ENCODE data around the gene KSR2. TPM values are rescaled to one million over a fixed set of nuclear protein-coding genes. Genes with fewer than 3 reads are reported as not detected.

The KSR2 gene
- total RNA-seq, 2 donors from 2014 or later: 0.66 to 1.0 TPM

GRCh38 chr12:117818400-117818799, 150.4 kb downstream of the KSR2 start:
- H3K4me3 ChIP-seq: no peak overlapping the region
- intact Hi-C loops (cut with DNase I): no loop called here
- H3K27me3 ChIP-seq: no peaks in the 10 kb centered on the region
- H3K9me3 ChIP-seq: no peaks in the 10 kb centered on the region
- H3K36me3 ChIP-seq (replicated peaks in 1 of 2; ENCODE audit: insufficient read depth in 1 of 2, low read depth in 2 of 2): no peaks in the 10 kb centered on the region
- TF ChIP-seq CTCF (IDR thresholded peaks at IDR 0.05) (no peak), POLR2A (IDR thresholded peaks at IDR 0.05) (no peak)
- ATAC-seq (no peak), DNase-seq (no peak)
- no peak overlapping the region for H3K27ac ChIP-seq
- 44 to 58% methylated on average over 5 of the region's 5 CpGs for WGBS, 2 donors
- H3K4me1 ChIP-seq: no peaks in the 10 kb centered on the region

DNA sequence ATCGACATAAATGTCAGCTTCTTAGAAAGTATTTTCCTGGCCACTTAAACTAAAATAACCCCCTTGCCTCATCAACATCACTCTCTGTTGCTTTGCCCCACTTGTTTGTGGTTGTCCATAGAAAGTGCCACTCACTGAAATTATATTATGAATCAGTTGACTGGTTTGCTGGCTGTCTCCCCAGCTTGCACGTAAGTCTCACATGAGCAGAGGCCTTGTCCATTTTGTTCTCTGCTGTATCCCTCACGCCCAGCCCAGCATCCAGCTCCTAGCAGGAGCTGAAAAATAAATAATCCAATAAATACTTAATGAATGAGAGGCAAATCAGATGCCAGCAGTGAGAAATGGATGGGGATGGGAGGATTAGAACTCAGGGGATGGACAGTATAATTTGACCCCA, 159.3 kb downstream of the KSR2 start:
- intact Hi-C loops (cut with DNase I): no loop called here
- no peak for ATAC-seq
- Histone ChIP-seq H3K36me3 (replicated peaks in 1 of 2; ENCODE audit: insufficient read depth in 1 of 2, low read depth in 2 of 2) (no peaks in the 10 kb centered on the region), H3K27ac (no peak overlapping the region), H3K9me3 (no peaks in the 10 kb centered on the region), H3K27me3 (no peaks in the 10 kb centered on the region), H3K4me1 (no peaks in the 10 kb centered on the region), H3K4me3 (no peak overlapping the region)
- TF ChIP-seq POLR2A (IDR thresholded peaks at IDR 0.05): no peak
- no peak for TF ChIP-seq CTCF (IDR thresholded peaks at IDR 0.05)
- WGBS, 2 donors: 84 to 86% methylated on average over 3 of the region's 3 CpGs
- DNase-seq: no peak

- Histone ChIP-seq H3K9me3 (no peaks in the 10 kb centered on the region), H3K4me3 (no peak overlapping the region), H3K36me3 (replicated peaks in 1 of 2; ENCODE audit: insufficient read depth in 1 of 2, low read depth in 2 of 2) (no peaks in the 10 kb centered on the region), H3K27me3 (no peaks in the 10 kb centered on the region), H3K4me1 (no peaks in the 10 kb centered on the region), H3K27ac (no peak overlapping the region)
- intact Hi-C loops (cut with DNase I): no loop called here
- no peak for DNase-seq
- 50 to 57% methylated on average over 2 of the region's 2 CpGs for WGBS, 2 donors
- ATAC-seq: no peak
- TF ChIP-seq POLR2A (IDR thresholded peaks at IDR 0.05) (no peak), CTCF (IDR thresholded peaks at IDR 0.05) (no peak)
Observed at GRCh38 chr12:117807946-117808345, 160.8 kb downstream of the KSR2 start.

DNA sequence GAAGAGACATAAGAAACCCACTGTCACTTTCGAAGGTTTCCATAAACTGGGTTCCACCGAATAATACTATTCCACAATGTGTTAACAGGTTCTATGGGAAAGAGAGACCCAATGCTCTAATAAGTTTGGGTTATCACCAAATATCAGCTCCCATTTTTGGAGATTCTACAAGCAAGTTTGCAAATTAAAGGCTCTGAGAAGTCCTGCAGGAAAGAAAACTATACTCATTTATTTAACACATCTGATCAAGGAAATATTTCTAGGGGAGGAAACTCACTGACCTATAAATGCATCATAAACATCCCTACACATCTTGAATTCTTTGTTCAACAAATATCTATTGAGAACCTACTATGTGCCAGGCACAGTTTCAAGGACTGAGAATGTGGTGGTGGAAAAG, 161.4 kb downstream of the KSR2 start:
- H3K27ac ChIP-seq: no peak overlapping the region
- no peaks in the 10 kb centered on the region for H3K36me3 ChIP-seq (replicated peaks in 1 of 2; ENCODE audit: insufficient read depth in 1 of 2, low read depth in 2 of 2)
- intact Hi-C loops (cut with DNase I): no loop called here
- no peak for ATAC-seq
- no peak overlapping the region for H3K4me3 ChIP-seq
- WGBS, 2 donors: 84 to 88% methylated on average over 2 of the region's 2 CpGs
- peaks cover 6% of the 10 kb centered on the region for H3K4me1 ChIP-seq
- TF ChIP-seq POLR2A (IDR thresholded peaks at IDR 0.05) (no peak), CTCF (IDR thresholded peaks at IDR 0.05) (no peak)
- no peak for DNase-seq
- no peaks in the 10 kb centered on the region for H3K9me3 ChIP-seq
- no peaks in the 10 kb centered on the region for H3K27me3 ChIP-seq

DNA sequence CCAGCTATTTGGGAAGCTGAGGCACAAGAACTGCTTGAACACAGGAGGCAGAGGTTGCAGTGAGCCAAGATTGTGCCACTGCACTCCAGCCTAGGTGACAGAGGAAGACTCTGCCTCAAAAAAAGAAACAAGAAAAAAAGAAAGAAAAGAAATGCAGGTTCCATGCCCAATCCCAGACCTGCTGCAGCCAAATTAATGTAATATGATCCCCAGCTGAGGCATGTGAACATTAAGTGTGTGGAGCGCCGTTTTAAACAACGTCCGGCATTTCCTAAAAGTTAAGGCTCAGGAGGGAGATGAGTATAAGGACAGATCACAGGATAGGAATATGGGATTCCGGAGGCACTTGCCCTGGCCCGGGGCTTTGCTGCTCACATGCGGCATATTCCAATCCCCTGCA, 162.9 kb downstream of the KSR2 start:
- 74 to 75% methylated on average over 7 of the region's 7 CpGs for WGBS, 2 donors
- no peak overlapping the region for H3K27ac ChIP-seq
- no peaks in the 10 kb centered on the region for H3K9me3 ChIP-seq
- DNase-seq (no peak), ATAC-seq (no peak)
- peaks cover 9% of the 10 kb centered on the region for H3K4me1 ChIP-seq
- intact Hi-C loops (cut with DNase I): no loop called here
- TF ChIP-seq CTCF (IDR thresholded peaks at IDR 0.05) (no peak), POLR2A (IDR thresholded peaks at IDR 0.05) (no peak)
- no peaks in the 10 kb centered on the region for H3K36me3 ChIP-seq (replicated peaks in 1 of 2; ENCODE audit: insufficient read depth in 1 of 2, low read depth in 2 of 2)
- H3K4me3 ChIP-seq: no peak overlapping the region
- H3K27me3 ChIP-seq: no peaks in the 10 kb centered on the region
